PC-3 (cell line): ENCODE measurements around the gene KLHDC8B. TPM values are rescaled to one million over a fixed set of nuclear protein-coding genes. Genes with fewer than 3 reads are reported as not detected.

Source experiments
- ATAC-seq: fragments of 200-7000 bp; cut with Tn5 transposase; 2 replicates; pipeline ENCODE4 v1.9.1; 2020; ENCODE audit warnings: mild to moderate bottlenecking, moderate library complexity
- BruUV-seq: library from RNA; stranded (reverse); fragments of 400-500 nt; replicated peaks from 2 replicates; lab custom pipeline; 2021; lab: Mats Ljungman, UMichigan
- CTCF ChIA-PET: fragments of 300-600 bp; sonication (Branson Sonifier 250); formaldehyde crosslinking; loops from one replicate; lab custom pipeline; 2022; ENCODE audit warnings: antibody characterized with exemption; lab: Charles Lee
- POLR2A ChIA-PET: fragments of 300-600 bp; sonication (Branson Sonifier 250); formaldehyde crosslinking; loops from one replicate; lab custom pipeline; 2022; ENCODE audit warnings: antibody characterized with exemption; ENCODE audit not compliant: unreplicated experiment; lab: Charles Lee
- DNase-seq: peaks from one replicate; pipeline ENCODE4 v3.0.0-alpha.2; 2015
- H2AFZ ChIP-seq: fragments of 300-600 bp; sonication (generic); 2 replicates; pipeline ENCODE4 v1.6.0; 2016; ENCODE audit warnings: antibody characterized with exemption, low read length
- H3F3A ChIP-seq: fragments of 300-600 bp; sonication (generic); one replicate; pipeline ENCODE4 v1.6.0; 2017; ENCODE audit warnings: antibody characterized with exemption, low read length, control low read depth, mild to moderate bottlenecking; ENCODE audit not compliant: unreplicated experiment
- H3K27ac ChIP-seq: fragments of 300-600 bp; sonication (generic); 2 replicates; pipeline ENCODE4 v1.5.1; 2016; ENCODE audit warnings: mild to moderate bottlenecking, low read length
- H3K27me3 ChIP-seq: fragments of 300-600 bp; sonication (generic); 2 replicates; pipeline ENCODE4 v1.6.1; 2016; ENCODE audit warnings: low read length, mixed read lengths
- H3K36me3 ChIP-seq: fragments of 300-600 bp; sonication (generic); 2 replicates; pipeline ENCODE4 v1.6.1; 2016; ENCODE audit warnings: low read depth, mixed run types, low read length, mixed read lengths
- H3K4me1 ChIP-seq: fragments of 300-600 bp; sonication (generic); 2 replicates; pipeline ENCODE4 v1.5.1; 2016; ENCODE audit warnings: low read length; ENCODE audit not compliant: insufficient read depth
- H3K4me2 ChIP-seq: fragments of 300-600 bp; sonication (generic); 2 replicates; pipeline ENCODE4 v1.6.0; 2016; ENCODE audit warnings: low read length
- H3K4me3 ChIP-seq: fragments of 300-600 bp; sonication (generic); 2 replicates; pipeline ENCODE4 v1.5.1; 2016; ENCODE audit warnings: mild to moderate bottlenecking, low read length, mixed read lengths
- H3K79me2 ChIP-seq: fragments of 300-600 bp; sonication (generic); 2 replicates; pipeline ENCODE4 v1.6.1; 2017; ENCODE audit warnings: low read length, mixed read lengths
- H3K9ac ChIP-seq: fragments of 300-600 bp; sonication (generic); 2 replicates; pipeline ENCODE4 v1.6.0; 2016; ENCODE audit warnings: mild to moderate bottlenecking, low read length
- H3K9me2 ChIP-seq: fragments of 300-600 bp; sonication (generic); replicated peaks from 2 replicates; pipeline ENCODE4 v1.6.1; 2016; ENCODE audit warnings: mixed run types, low read length, mixed read lengths
- H3K9me3 ChIP-seq: fragments of 300-600 bp; sonication (generic); 2 replicates; pipeline ENCODE4 v1.6.1; 2016; ENCODE audit warnings: low read length, mixed read lengths
- H4K20me1 ChIP-seq: fragments of 300-600 bp; sonication (generic); 2 replicates; pipeline ENCODE4 v1.6.1; 2016; ENCODE audit warnings: low read length, mixed read lengths
- CTCF ChIP-seq: fragments of 300-600 bp; sonication (generic); conservative IDR thresholded peaks from 2 replicates; pipeline ENCODE4 v1.5.1; 2017; ENCODE audit warnings: antibody characterized with exemption, low read depth, mild to moderate bottlenecking, low read length
- EZH2 ChIP-seq: fragments of 300-600 bp; sonication (generic); IDR thresholded peaks from one replicate; pipeline ENCODE4 v1.6.1; 2017; ENCODE audit warnings: antibody characterized with exemption, mild to moderate bottlenecking, low read length; ENCODE audit not compliant: unreplicated experiment
- EZH2phosphoT487 ChIP-seq: fragments of 300-600 bp; sonication (generic); IDR thresholded peaks from 2 replicates; pipeline ENCODE4 v1.6.1; 2018; ENCODE audit warnings: mild to moderate bottlenecking, antibody characterized with exemption, low read length, borderline replicate concordance
- intact Hi-C: fragments of 100-400 bp; cut with micrococcal nuclease; formaldehyde crosslinking; loops from 2 replicates; pipeline ENCODE4 v1.9.0; 2023
- total RNA-seq: library from RNA; depleted of rRNA; stranded (reverse); fragments of >200 nt; gene quantifications from 2 replicates; pipeline ENCODE4 v1.2.3, GENCODE V29; 2014

KLHDC8B gene
- total RNA-seq, 1 experiment from 2014 or later, result 34.4 TPM

GRCh38 chr3:49148159-49148558, 23.2 kb upstream of the KLHDC8B start:
- H2AFZ ChIP-seq, result no peak overlapping the region
- no peaks in the 10 kb centered on the region for H4K20me1 ChIP-seq
- no peak overlapping the region for H3K4me3 ChIP-seq
- no peaks in the 10 kb centered on the region for H3K4me1 ChIP-seq
- no peak overlapping the region for H3K27ac ChIP-seq
- ChIA-PET POLR2A (no interaction called here), CTCF (interaction anchor here (0.6 kb wide), 1 partner anchor 550 kb away, joined by 7 read pairs; no protein-coding TSS in a partner anchor)
- no peaks in the 10 kb centered on the region for H3K79me2 ChIP-seq
- H3F3A ChIP-seq, result no peaks in the 10 kb centered on the region
- no peak overlapping the region for H3K4me2 ChIP-seq
- no peaks in the 10 kb centered on the region for H3K9me3 ChIP-seq
- BruUV-seq, result no TSS peak
- H3K27me3 ChIP-seq, result no peaks in the 10 kb centered on the region
- ATAC-seq (no peak), DNase-seq (no peak)
- H3K36me3 ChIP-seq, result no peaks in the 10 kb centered on the region
- TF ChIP-seq EZH2 (no peak), CTCF (no peak), EZH2phosphoT487 (no peak)
- intact Hi-C loops, result no loop called here
- no peak overlapping the region for H3K9ac ChIP-seq
- no peaks in the 10 kb centered on the region for H3K9me2 ChIP-seq

DNA sequence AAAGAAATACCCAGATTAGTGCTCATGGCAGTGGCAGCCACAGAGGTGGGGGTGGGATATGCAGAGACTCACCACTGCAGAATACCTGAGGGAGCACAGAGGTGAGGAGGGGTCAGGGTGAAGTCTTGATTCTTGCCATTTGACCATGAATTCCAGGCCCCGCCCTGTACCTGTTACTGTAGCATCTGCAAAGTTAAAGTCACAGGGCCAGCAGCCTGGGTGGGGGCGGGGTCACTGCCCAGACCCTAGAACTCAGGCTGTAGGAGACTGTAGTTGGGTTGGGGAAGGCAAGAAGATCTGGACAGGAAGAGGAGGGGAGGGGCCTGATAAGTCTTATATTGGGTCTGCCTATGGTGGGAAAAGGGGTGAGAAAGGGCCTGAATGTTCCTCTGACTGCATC, 19.8 kb upstream of the KLHDC8B start:
- H3K4me2 ChIP-seq, result no peak overlapping the region
- ATAC-seq (no peak), DNase-seq (no peak)
- ChIA-PET POLR2A (interaction anchor here (0.6 kb wide), 1 partner anchor 19 kb away, joined by 4 read pairs; no protein-coding TSS in a partner anchor), CTCF (no interaction called here)
- H3K36me3 ChIP-seq, result no peaks in the 10 kb centered on the region
- H3K4me1 ChIP-seq, result no peaks in the 10 kb centered on the region
- no peak overlapping the region for H2AFZ ChIP-seq
- no peaks in the 10 kb centered on the region for H3K9me2 ChIP-seq
- no peaks in the 10 kb centered on the region for H3K27me3 ChIP-seq
- no peaks in the 10 kb centered on the region for H4K20me1 ChIP-seq
- intact Hi-C loops, result no loop called here
- H3K4me3 ChIP-seq, result no peak overlapping the region
- BruUV-seq, result no TSS peak
- H3K79me2 ChIP-seq, result no peaks in the 10 kb centered on the region
- H3K9ac ChIP-seq, result no peak overlapping the region
- H3F3A ChIP-seq, result no peaks in the 10 kb centered on the region
- TF ChIP-seq CTCF (no peak), EZH2phosphoT487 (no peak), EZH2 (no peak)
- H3K27ac ChIP-seq, result no peak overlapping the region
- no peaks in the 10 kb centered on the region for H3K9me3 ChIP-seq

DNA sequence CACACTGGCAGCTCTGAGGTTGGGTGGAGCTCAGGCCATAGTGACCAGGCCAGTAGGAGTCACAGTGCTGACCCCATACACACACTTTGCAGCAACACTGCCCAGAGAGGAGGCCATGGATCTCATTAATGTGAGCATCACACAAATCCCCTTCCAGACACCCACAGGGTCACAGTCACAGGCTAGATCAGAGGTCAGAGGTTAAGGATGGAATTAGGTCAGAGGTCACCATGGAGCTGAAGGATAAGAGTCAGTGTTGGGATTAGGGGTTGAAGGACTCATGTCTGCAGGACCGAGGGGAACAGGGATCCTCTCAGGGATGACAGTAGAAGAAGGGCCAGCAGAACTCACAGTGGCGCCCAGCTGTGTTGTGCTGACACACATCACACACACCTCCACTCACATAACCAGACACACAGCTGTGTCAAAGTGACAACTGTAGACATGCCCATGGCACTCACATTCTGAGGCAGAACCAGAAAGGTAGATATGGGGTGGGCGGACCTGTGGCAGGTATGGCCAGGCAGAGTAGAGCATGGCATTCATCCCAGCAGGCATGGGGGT, 18.0 kb upstream of the KLHDC8B start:
- ChIA-PET POLR2A (no interaction called here), CTCF (no interaction called here)
- Histone ChIP-seq H3F3A (no peaks in the 10 kb centered on the region), H3K36me3 (no peaks in the 10 kb centered on the region), H3K9ac (no peak overlapping the region), H2AFZ (no peak overlapping the region), H3K27me3 (no peaks in the 10 kb centered on the region), H3K4me3 (no peak overlapping the region), H3K4me2 (no peak overlapping the region), H3K9me2 (no peaks in the 10 kb centered on the region), H3K9me3 (no peaks in the 10 kb centered on the region), H4K20me1 (no peaks in the 10 kb centered on the region), H3K27ac (no peak overlapping the region), H3K4me1 (no peaks in the 10 kb centered on the region), H3K79me2 (no peaks in the 10 kb centered on the region)
- intact Hi-C loops, result no loop called here
- TF ChIP-seq CTCF, result no peak
- no peak for TF ChIP-seq EZH2
- TF ChIP-seq EZH2phosphoT487, result no peak
- no TSS peak for BruUV-seq
- no peak for DNase-seq
- no peak for ATAC-seq
